ENCODE data around the gene GNAO1.
A peak's percentile ranks its signal among the peaks of the same experiment; 100 is the strongest.

Gene GNAO1

DNA sequence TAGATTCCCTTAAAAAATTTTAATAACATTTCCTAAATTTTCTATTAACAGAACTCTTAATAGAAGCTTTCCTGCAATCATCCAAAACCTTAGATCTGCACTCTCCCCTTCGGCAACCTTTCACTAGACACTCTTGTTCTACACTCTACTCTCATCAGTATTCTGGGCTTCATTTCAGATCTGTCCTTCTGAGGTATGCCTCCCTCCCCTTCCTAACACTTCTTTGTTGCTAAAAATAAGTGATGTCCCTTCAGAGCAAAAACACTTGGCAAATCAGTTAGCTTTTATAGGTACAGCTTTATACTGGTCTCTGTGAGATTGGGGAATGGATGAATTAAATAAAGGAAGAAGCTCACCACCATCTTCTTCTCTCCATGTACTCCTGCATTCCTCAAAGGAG lies 28.2 kb upstream of the GNAO1 start:
- DNase-seq (ENCODE audit: extremely low read depth, insufficient read length) = no peak
- Histone ChIP-seq H3K36me3 (ENCODE audit: control insufficient read depth, insufficient read depth, low read length) (no peaks in the 10 kb centered on the region), H3K4me3 (replicated peaks; ENCODE audit: low read depth, low read length) (no peak overlapping the region), H3K27me3 (replicated peaks; ENCODE audit: control insufficient read depth, insufficient read depth, low read length) (peaks cover 2% of the 10 kb centered on the region; the same call in 1 of the 2 replicates)
- TF ChIP-seq, protein P1, sequence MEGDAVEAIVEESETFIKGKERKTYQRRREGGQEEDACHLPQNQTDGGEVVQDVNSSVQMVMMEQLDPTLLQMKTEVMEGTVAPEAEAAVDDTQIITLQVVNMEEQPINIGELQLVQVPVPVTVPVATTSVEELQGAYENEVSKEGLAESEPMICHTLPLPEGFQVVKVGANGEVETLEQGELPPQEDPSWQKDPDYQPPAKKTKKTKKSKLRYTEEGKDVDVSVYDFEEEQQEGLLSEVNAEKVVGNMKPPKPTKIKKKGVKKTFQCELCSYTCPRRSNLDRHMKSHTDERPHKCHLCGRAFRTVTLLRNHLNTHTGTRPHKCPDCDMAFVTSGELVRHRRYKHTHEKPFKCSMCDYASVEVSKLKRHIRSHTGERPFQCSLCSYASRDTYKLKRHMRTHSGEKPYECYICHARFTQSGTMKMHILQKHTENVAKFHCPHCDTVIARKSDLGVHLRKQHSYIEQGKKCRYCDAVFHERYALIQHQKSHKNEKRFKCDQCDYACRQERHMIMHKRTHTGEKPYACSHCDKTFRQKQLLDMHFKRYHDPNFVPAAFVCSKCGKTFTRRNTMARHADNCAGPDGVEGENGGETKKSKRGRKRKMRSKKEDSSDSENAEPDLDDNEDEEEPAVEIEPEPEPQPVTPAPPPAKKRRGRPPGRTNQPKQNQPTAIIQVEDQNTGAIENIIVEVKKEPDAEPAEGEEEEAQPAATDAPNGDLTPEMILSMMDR (IDR thresholded peaks at IDR 0.05; ENCODE audit: insufficient read depth, low read length, poor library complexity, severe bottlenecking) = no peak

DNA sequence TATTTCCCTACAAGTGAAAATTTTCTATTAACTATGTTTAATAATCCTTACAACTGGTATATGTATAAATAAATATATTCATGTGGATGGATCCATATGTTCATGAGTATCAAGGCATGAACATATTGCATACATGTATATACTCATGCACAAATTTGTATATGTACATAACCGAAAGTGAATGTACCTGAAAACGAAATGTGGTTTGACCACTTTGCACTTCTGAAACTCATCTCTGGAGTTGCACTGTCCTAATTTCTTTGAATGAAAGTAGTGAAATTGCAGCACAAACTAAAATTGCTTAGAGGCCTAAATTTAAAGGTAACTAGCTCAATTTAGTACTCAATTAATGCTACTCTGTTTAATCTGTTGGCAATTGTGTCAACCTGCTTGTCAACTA lies 27.4 kb upstream of the GNAO1 start:
- Histone ChIP-seq H3K36me3 (ENCODE audit: control insufficient read depth, insufficient read depth, low read length) (no peaks in the 10 kb centered on the region), H3K4me3 (replicated peaks; ENCODE audit: low read depth, low read length) (no peak overlapping the region), H3K27me3 (replicated peaks; ENCODE audit: control insufficient read depth, insufficient read depth, low read length) (peaks cover 2% of the 10 kb centered on the region; the same call in 1 of the 2 replicates)
- TF ChIP-seq, protein P1 (IDR thresholded peaks at IDR 0.05; ENCODE audit: insufficient read depth, low read length, poor library complexity, severe bottlenecking) = no peak
- peak; percentile 9 for DNase-seq (ENCODE audit: extremely low read depth, insufficient read length)

DNA sequence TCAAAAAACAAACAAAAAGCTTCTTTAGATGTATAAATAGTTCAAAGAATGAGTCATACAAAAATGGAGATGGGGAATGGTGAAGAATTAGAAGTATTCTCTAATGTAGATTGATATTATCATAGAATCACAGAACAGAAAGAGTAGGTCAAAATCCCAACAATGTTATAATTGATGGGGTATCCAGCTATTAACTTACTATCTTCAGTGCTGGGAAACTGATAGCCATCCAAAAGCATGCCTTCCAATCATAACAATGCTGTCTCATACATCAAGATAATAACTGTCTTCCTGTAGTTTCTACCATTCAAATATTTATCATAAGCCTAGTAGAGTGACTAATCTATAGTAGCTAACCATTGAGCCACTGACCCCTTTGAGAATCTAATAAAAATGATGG lies 26.7 kb upstream of the GNAO1 start:
- H3K4me3 ChIP-seq (replicated peaks; ENCODE audit: low read depth, low read length) = no peak overlapping the region
- DNase-seq (ENCODE audit: extremely low read depth, insufficient read length) = no peak
- TF ChIP-seq, protein P1 (IDR thresholded peaks at IDR 0.05; ENCODE audit: insufficient read depth, low read length, poor library complexity, severe bottlenecking) = no peak

DNA sequence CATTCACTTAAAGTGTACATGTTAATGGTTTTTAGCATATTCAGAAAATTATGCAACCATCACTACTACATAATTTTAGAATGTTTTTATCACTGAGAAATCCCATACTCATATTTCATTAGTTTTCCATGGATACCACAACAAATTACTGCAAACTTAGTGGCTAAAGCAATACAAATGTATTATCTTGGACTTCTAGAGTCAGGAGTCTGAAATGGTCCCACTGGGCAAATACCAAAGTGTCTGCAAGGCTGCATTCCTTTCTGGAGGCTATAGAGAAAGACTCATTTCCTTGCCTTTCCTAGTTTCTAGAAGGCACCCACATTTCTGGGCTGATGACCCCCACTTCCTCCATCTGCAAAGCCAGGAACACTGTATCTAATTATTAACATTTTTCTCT lies 16.9 kb upstream of the GNAO1 start:
- TF ChIP-seq, protein P1 (IDR thresholded peaks at IDR 0.05; ENCODE audit: insufficient read depth, low read length, poor library complexity, severe bottlenecking) = no peak
- DNase-seq (ENCODE audit: extremely low read depth, insufficient read length) = no peak
- no peaks in the 10 kb centered on the region for H3K36me3 ChIP-seq (ENCODE audit: control insufficient read depth, insufficient read depth, low read length)
- H3K27me3 ChIP-seq (replicated peaks; ENCODE audit: control insufficient read depth, insufficient read depth, low read length) = no peaks in the 10 kb centered on the region
- H3K4me3 ChIP-seq (replicated peaks; ENCODE audit: low read depth, low read length) = no peak overlapping the region

More for the DNA sequence above, 26.7 kb upstream of the GNAO1 start:
- Histone ChIP-seq H3K36me3 (ENCODE audit: control insufficient read depth, insufficient read depth, low read length) (no peaks in the 10 kb centered on the region), H3K27me3 (replicated peaks; ENCODE audit: control insufficient read depth, insufficient read depth, low read length) (peaks cover 2% of the 10 kb centered on the region; the same call in 1 of the 2 replicates)

DNA sequence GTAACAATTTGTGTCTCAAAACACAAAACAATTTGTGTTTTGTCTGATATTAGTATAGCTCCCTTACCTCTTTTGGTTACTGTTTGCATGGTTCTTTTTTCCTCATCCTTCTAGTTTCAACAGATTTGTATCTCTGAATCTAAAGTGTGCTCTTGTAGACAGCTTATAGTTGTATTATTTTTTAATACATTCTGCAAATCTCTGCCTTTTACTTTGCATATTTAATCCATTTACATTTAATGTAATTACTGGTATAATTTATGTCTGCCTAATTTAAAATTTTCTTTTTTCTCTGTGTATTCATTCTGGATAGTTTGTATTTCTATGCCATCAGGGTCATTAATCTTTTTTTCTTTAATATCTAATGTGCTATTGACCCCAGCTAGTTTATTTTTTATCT lies 9.9 kb upstream of the GNAO1 start:
- H3K27me3 ChIP-seq (replicated peaks; ENCODE audit: control insufficient read depth, insufficient read depth, low read length) = no peaks in the 10 kb centered on the region
- TF ChIP-seq, protein P1 (IDR thresholded peaks at IDR 0.05; ENCODE audit: insufficient read depth, low read length, poor library complexity, severe bottlenecking) = no peak
- no peaks in the 10 kb centered on the region for H3K36me3 ChIP-seq (ENCODE audit: control insufficient read depth, insufficient read depth, low read length)
- DNase-seq (ENCODE audit: extremely low read depth, insufficient read length) = no peak
- H3K4me3 ChIP-seq (replicated peaks; ENCODE audit: low read depth, low read length) = no peak overlapping the region

DNA sequence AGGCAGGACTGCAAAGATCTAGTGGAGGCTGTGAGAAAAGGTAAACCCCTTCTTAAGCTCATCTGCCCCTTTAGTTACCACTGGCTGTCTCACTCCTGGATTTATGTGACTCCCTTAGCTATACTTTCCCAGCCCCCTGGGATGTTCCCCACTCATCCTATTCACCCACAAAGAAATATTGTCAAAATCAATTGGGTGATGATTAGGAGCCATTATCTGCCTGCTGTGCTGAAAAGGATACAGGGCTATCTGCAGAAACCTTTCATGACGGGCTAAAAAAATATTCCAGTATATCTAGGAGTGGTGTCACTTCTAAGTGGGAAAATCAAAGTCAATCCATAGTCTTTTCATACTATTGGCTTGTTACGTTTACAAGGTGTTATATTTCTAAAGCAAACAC lies 8.0 kb upstream of the GNAO1 start:
- Histone ChIP-seq H3K27me3 (replicated peaks; ENCODE audit: control insufficient read depth, insufficient read depth, low read length) (no peaks in the 10 kb centered on the region), H3K4me3 (replicated peaks; ENCODE audit: low read depth, low read length) (no peak overlapping the region), H3K36me3 (ENCODE audit: control insufficient read depth, insufficient read depth, low read length) (no peaks in the 10 kb centered on the region)
- TF ChIP-seq, protein P1 (IDR thresholded peaks at IDR 0.05; ENCODE audit: insufficient read depth, low read length, poor library complexity, severe bottlenecking) = no peak
- no peak for DNase-seq (ENCODE audit: extremely low read depth, insufficient read length)

All from GM06990 (cell line).